DOHH2 (cell line): ENCODE data around the gene AP4E1.

ENCODE experiments used
- CTCF ChIP-seq: fragments of 200-600 bp; sonication (generic); IDR thresholded peaks from one replicate; pipeline ENCODE4 v1.5.1; 2014; ENCODE audit warnings: antibody characterized with exemption, mild to moderate bottlenecking, low read depth, low read length; ENCODE audit not compliant: poor library complexity, severe bottlenecking
- EZH2phosphoT487 ChIP-seq: fragments of 200-600 bp; sonication (generic); IDR thresholded peaks from 2 replicates; pipeline ENCODE4 v1.6.1; 2017; ENCODE audit warnings: borderline replicate concordance, mild to moderate bottlenecking, antibody characterized with exemption, low read length, moderate library complexity, mixed read lengths

DNA sequence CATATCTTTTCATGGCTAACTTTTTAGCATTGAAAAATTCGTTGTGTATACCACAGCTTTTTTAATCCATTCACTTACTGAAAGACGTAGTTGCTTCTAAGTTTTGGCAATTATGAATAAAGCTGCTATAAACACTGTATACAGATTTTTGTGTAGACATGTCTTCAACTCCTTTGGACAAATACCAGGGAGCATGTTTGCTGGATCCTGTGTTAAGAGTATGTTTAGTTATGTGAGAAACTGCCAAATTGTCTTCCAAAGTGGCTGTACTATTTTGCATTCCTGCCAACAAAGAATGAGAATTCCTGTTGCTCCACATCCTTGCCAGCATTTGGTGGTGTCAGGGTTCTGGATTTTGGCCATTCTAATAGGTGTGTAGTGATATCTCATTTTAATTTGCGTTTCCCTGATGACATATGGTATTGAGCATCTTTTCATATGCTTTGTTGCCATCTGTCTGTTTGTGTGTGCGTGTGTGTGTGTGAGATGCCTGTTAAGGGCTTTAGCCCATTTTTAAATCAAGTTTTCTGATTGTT lies 98.7 kb downstream of the AP4E1 start:
- TF ChIP-seq CTCF (no peak), EZH2phosphoT487 (no peak)
